GM23338 (cell line): Measurements from ENCODE around the gene CCDC106. TPM values are rescaled to one million over a fixed set of nuclear protein-coding genes. Genes with fewer than 3 reads are reported as not detected.

Experiments used
- ATAC-seq: fragments of 200-7000 bp; cut with Tn5 transposase; 3 replicates; pipeline ENCODE4 v1.9.1; 2020
- DNase-seq: peaks from one replicate; pipeline ENCODE4 v3.0.0-alpha.2; 2015; ENCODE audit warnings: low spot score
- H2AFZ ChIP-seq: fragments of 200-600 bp; sonication (generic); 2 replicates; pipeline ENCODE4 v1.8.0; 2016; ENCODE audit warnings: antibody characterized with exemption, mild to moderate bottlenecking, moderate library complexity
- H3F3A ChIP-seq: fragments of 200-600 bp; sonication (generic); replicated peaks from 2 replicates; pipeline ENCODE4 v1.8.0; 2017; ENCODE audit warnings: antibody characterized with exemption, mixed run types, low read depth
- H3K27ac ChIP-seq: fragments of 200-600 bp; sonication (generic); 2 replicates; pipeline ENCODE4 v1.6.1; 2016; ENCODE audit warnings: low read depth
- H3K27me3 ChIP-seq: fragments of 200-600 bp; sonication (generic); 2 replicates; pipeline ENCODE4 v1.8.0; 2016; ENCODE audit warnings: mild to moderate bottlenecking, mixed run types, moderate library complexity; ENCODE audit not compliant: insufficient read depth
- H3K36me3 ChIP-seq: fragments of 200-600 bp; sonication (generic); 2 replicates; pipeline ENCODE4 v1.8.0; 2016; ENCODE audit warnings: mild to moderate bottlenecking; ENCODE audit not compliant: insufficient read depth
- H3K4me1 ChIP-seq: fragments of 200-600 bp; sonication (generic); 2 replicates; pipeline ENCODE4 v1.8.0; 2016; ENCODE audit warnings: mild to moderate bottlenecking, moderate library complexity; ENCODE audit not compliant: insufficient read depth
- H3K4me2 ChIP-seq: fragments of 200-600 bp; sonication (generic); 2 replicates; pipeline ENCODE4 v1.7.1; 2017; ENCODE audit warnings: mixed run types
- H3K4me3 ChIP-seq: fragments of 200-600 bp; sonication (generic); 2 replicates; pipeline ENCODE4 v1.6.1; 2016; ENCODE audit warnings: mixed run types
- H3K79me2 ChIP-seq: fragments of 200-600 bp; sonication (generic); replicated peaks from 2 replicates; pipeline ENCODE4 v1.8.0; 2017; ENCODE audit warnings: mild to moderate bottlenecking; ENCODE audit not compliant: insufficient read depth
- H3K9me2 ChIP-seq: fragments of 200-600 bp; sonication (generic); 2 replicates; pipeline ENCODE4 v1.8.0; 2017; ENCODE audit not compliant: insufficient read depth
- H4K20me1 ChIP-seq: fragments of 200-600 bp; sonication (generic); replicated peaks from 2 replicates; pipeline ENCODE4 v1.8.0; 2017; ENCODE audit warnings: mild to moderate bottlenecking; ENCODE audit not compliant: insufficient read depth
- H3K27ac Mint-ChIP-seq: 2 replicates; pipeline ENCODE4 v1.8.0; 2020; ENCODE audit warnings: inconsistent platforms, mild to moderate bottlenecking, moderate library complexity, mixed read lengths
- H3K27me3 Mint-ChIP-seq: 3 replicates; pipeline ENCODE4 v1.8.0; 2022; ENCODE audit warnings: low read depth, mild to moderate bottlenecking, moderate library complexity, mixed read lengths, inconsistent platforms; ENCODE audit not compliant: insufficient read depth, poor library complexity
- H3K36me3 Mint-ChIP-seq: 3 replicates; pipeline ENCODE4 v1.8.0; 2021; ENCODE audit warnings: low read depth, mild to moderate bottlenecking, inconsistent platforms, moderate library complexity, mixed read lengths
- H3K4me1 Mint-ChIP-seq: 3 replicates; pipeline ENCODE4 v1.8.0; 2020; ENCODE audit warnings: mild to moderate bottlenecking, inconsistent platforms, mixed read lengths
- H3K4me3 Mint-ChIP-seq: 3 replicates; pipeline ENCODE4 v1.8.0; 2021; ENCODE audit warnings: moderate library complexity, mild to moderate bottlenecking, inconsistent platforms, mixed read lengths
- H3K9me3 Mint-ChIP-seq: 3 replicates; pipeline ENCODE4 v1.8.0; 2020; ENCODE audit warnings: moderate library complexity, mild to moderate bottlenecking, inconsistent platforms, mixed read lengths
- CREB1 ChIP-seq: fragments of 250-450 bp; sonication (Bioruptor Pico); IDR thresholded peaks from 2 replicates; pipeline ENCODE4 v1.5.0; 2020; ENCODE audit warnings: low read depth, mild to moderate bottlenecking, moderate library complexity
- CTCF ChIP-seq, 2 experiments: fragments of 200-600 bp in 1 of 2; sonication (generic) in 1 of 2; conservative IDR thresholded peaks; 2 replicates each; pipeline versions ENCODE4 v1.5.1 to v1.6.1; 2016 to 2017; ENCODE audit warnings: antibody characterized with exemption in 2 of 2, low read depth in 2 of 2, mild to moderate bottlenecking in 2 of 2, moderate library complexity in 1 of 2
- EZH2 ChIP-seq: fragments of 200-600 bp; sonication (generic); IDR thresholded peaks from one replicate; pipeline ENCODE4 v1.8.0; 2017; ENCODE audit warnings: antibody characterized with exemption, mild to moderate bottlenecking, low read depth; ENCODE audit not compliant: unreplicated experiment
- EZH2phosphoT487 ChIP-seq: fragments of 200-600 bp; sonication (generic); IDR thresholded peaks from one replicate; pipeline ENCODE4 v1.8.1; 2018; ENCODE audit warnings: antibody characterized with exemption; ENCODE audit not compliant: unreplicated experiment
- JUNB ChIP-seq: IDR thresholded peaks from one replicate; pipeline ENCODE4 v1.6.1; 2016; ENCODE audit warnings: antibody characterized with exemption; ENCODE audit not compliant: unreplicated experiment
- NANOG ChIP-seq: IDR thresholded peaks from 2 replicates; pipeline ENCODE4 v1.6.1; 2016; ENCODE audit warnings: antibody characterized with exemption, borderline replicate concordance
- POLR2AphosphoS5 ChIP-seq: IDR thresholded peaks from 2 replicates; pipeline ENCODE4 v1.6.1; 2016; ENCODE audit warnings: antibody characterized with exemption, low read depth
- REST ChIP-seq: IDR thresholded peaks from one replicate; pipeline ENCODE4 v1.6.1; 2018; ENCODE audit warnings: antibody characterized with exemption; ENCODE audit not compliant: unreplicated experiment
- STAT1 ChIP-seq: IDR thresholded peaks from one replicate; pipeline ENCODE4 v1.6.1; 2016; ENCODE audit warnings: antibody characterized with exemption; ENCODE audit not compliant: unreplicated experiment
- ZNF114 ChIP-seq: fragments of 250-450 bp; sonication (Bioruptor Pico); IDR thresholded peaks from 2 replicates; pipeline ENCODE4 v1.5.0; 2020; ENCODE audit warnings: mild to moderate bottlenecking, moderate library complexity
- ZNF331 ChIP-seq: fragments of 250-450 bp; sonication (Bioruptor Pico); IDR thresholded peaks from 2 replicates; pipeline ENCODE4 v1.5.0; 2020; ENCODE audit warnings: low read depth, mild to moderate bottlenecking, moderate library complexity
- polyA plus RNA-seq: library from polyadenylated mRNA; unstranded; fragments of >200 nt; fragmentation: Nextera tagmentation; extraction: Ambion mirVana; gene quantifications from 2 replicates; pipeline ENCODE4 v1.2.1, GENCODE V29; 2016
- total RNA-seq: library from RNA; depleted of rRNA; stranded (reverse); fragments of >200 nt; shearing (Covaris generic); gene quantifications from 2 replicates; pipeline ENCODE4 v1.2.3, GENCODE V29; 2014

CCDC106 gene
- total and polyA plus RNA-seq, 2 experiments from 2014 or later, result 12.0 to 17.6 TPM

- Histone ChIP-seq H3K36me3 (peaks cover 15% of the 10 kb centered on the region), H3K27ac (peak overlapping the region; percentile 88), H2AFZ (no peak overlapping the region), H3K4me1 (peaks cover 32% of the 10 kb centered on the region), H4K20me1 (peaks cover 41% of the 10 kb centered on the region), H3F3A (peaks cover 42% of the 10 kb centered on the region), H3K9me2 (no peaks in the 10 kb centered on the region), H3K79me2 (peaks cover 59% of the 10 kb centered on the region), H3K27me3 (no peaks in the 10 kb centered on the region), H3K4me2 (peak overlapping the region; percentile 86), H3K4me3 (peak overlapping the region; percentile 96)
- Mint-ChIP-seq H3K36me3 (peaks cover 67% of the 10 kb centered on the region), H3K27ac (peak overlapping the region; percentile 96), H3K4me1 (peaks cover 40% of the 10 kb centered on the region), H3K9me3 (peaks cover 4% of the 10 kb centered on the region; the same call in 2 of the 3 replicates), H3K4me3 (peak overlapping the region; percentile 96), H3K27me3 (peaks cover 39% of the 10 kb centered on the region)
- ATAC-seq (peak; percentile 15), DNase-seq (no peak)
- TF ChIP-seq NANOG, result no peak
- TF ChIP-seq STAT1, result no peak
- no peak for TF ChIP-seq CTCF (conservative IDR thresholded peaks at IDR 0.05; ENCODE audit: low read depth in 2 of 2)
- TF ChIP-seq POLR2AphosphoS5, result no peak
- TF ChIP-seq ZNF114, result no peak
- no peak for TF ChIP-seq REST
Observed at GRCh38 chr19:55674459-55674840, 26.4 kb downstream of the CCDC106 start.

GRCh38 chr19:55674841-55675660 lies 27.0 kb downstream of the CCDC106 start, which contains the start of gene EPN1:
TSS of gene EPN1 (plus strand) at chr19:55675226. CDS start at chr19:55678628, 3,402 bp downstream.
- no peak within 1 kb of the TSS for H2AFZ ChIP-seq
- no peaks in the 10 kb centered on the region for H3K27me3 ChIP-seq
- Mint-ChIP-seq H3K4me1 (peaks cover 40% of the 10 kb centered on the region), H3K27ac (peak within 1 kb of the TSS; percentile 96), H3K4me3 (peak within 1 kb of the TSS; percentile 96), H3K27me3 (peaks cover 35% of the 10 kb centered on the region), H3K9me3 (peaks cover 4% of the 10 kb centered on the region; the same call in 2 of the 3 replicates), H3K36me3 (peaks cover 66% of the 10 kb centered on the region)
- H4K20me1 ChIP-seq, result peaks cover 38% of the 10 kb centered on the region
- ATAC-seq, result peak; percentile 82
- no peaks in the 10 kb centered on the region for H3K9me2 ChIP-seq
- H3K4me3 ChIP-seq, result peak within 1 kb of the TSS; percentile 96
- peak within 1 kb of the TSS; percentile 98 for H3K4me2 ChIP-seq
- peak; percentile 99 for DNase-seq
- peaks cover 37% of the 10 kb centered on the region for H3F3A ChIP-seq
- H3K36me3 ChIP-seq, result peaks cover 9% of the 10 kb centered on the region; the same call in 1 of the 2 replicates
- peak within 1 kb of the TSS; percentile 88 for H3K27ac ChIP-seq
- H3K4me1 ChIP-seq, result peaks cover 32% of the 10 kb centered on the region
- H3K79me2 ChIP-seq, result peaks cover 54% of the 10 kb centered on the region
- TF ChIP-seq POLR2AphosphoS5 (peak; percentile 78), JUNB (no peak), CREB1 (peak; percentile 95), CTCF (conservative IDR thresholded peaks at IDR 0.05; ENCODE audit: low read depth in 2 of 2) (no peak), ZNF331 (CRISPR knock-in tag) (no peak), NANOG (no peak), EZH2phosphoT487 (no peak), STAT1 (no peak), EZH2 (no peak), REST (no peak), ZNF114 (no peak)
